Upper lobe of left lung (tissue), 6 donors: Measurements from ENCODE around the gene SLC1A2. TPM values are rescaled to one million over a fixed set of nuclear protein-coding genes. Genes with fewer than 3 reads are reported as not detected.

Experiments
- ATAC-seq, 2 donors: fragments of 200-7000 bp; cut with Tn5 transposase; one replicate each; pipeline ENCODE4 v1.9.1; 2022; ENCODE audit warnings: mild to moderate bottlenecking in 2 of 2, moderate library complexity in 2 of 2; ENCODE audit not compliant: low FRiP score in 2 of 2
- DNase-seq, 2 donors: peaks; one replicate each; pipeline ENCODE4 v3.0.0-alpha.2; 2019 to 2020
- H3K27ac ChIP-seq, 4 donors: fragments of 200-600 bp; sonication (generic); one replicate each; pipeline ENCODE4 v1.5.1; 2016 to 2019
- H3K27me3 ChIP-seq, 4 donors: fragments of 200-600 bp; sonication (generic); one replicate each; pipeline ENCODE4 v1.5.1; 2017 to 2019
- H3K36me3 ChIP-seq, 4 donors: fragments of 200-600 bp; sonication (generic); one replicate each; pipeline ENCODE4 v1.5.1; 2016 to 2019
- H3K4me1 ChIP-seq, 4 donors: fragments of 200-600 bp; sonication (generic); one replicate each; pipeline ENCODE4 v1.5.1; 2018 to 2019
- H3K4me3 ChIP-seq, 4 donors: fragments of 200-600 bp; sonication (generic); one replicate each; pipeline ENCODE4 v1.5.1; 2017 to 2019; ENCODE audit warnings: mild to moderate bottlenecking in 2 of 4, moderate library complexity in 1 of 4
- H3K9me3 ChIP-seq, 4 donors: fragments of 200-600 bp; sonication (generic); one replicate each; pipeline ENCODE4 v1.5.1; 2018 to 2019
- EP300 ChIP-seq, 4 donors: sonication (generic); formaldehyde crosslinking; IDR thresholded peaks; one replicate each; pipeline ENCODE4 v1.5.1; 2017; ENCODE audit warnings: antibody characterized with exemption in 4 of 4, control low read depth in 2 of 4
- POLR2A ChIP-seq, 4 donors: fragments of 450-650 bp; IDR thresholded peaks; one replicate each; pipeline ENCODE4 v1.5.1; 2016 to 2017; ENCODE audit warnings: antibody characterized with exemption in 4 of 4, mild to moderate bottlenecking in 2 of 4
- POLR2AphosphoS5 ChIP-seq, 2 donors: sonication (generic); formaldehyde crosslinking; IDR thresholded peaks; one replicate each; pipeline ENCODE4 v1.5.1; 2017; ENCODE audit warnings: antibody characterized with exemption in 2 of 2
- WGBS, 2 donors: methylation state at CpG; one replicate each; pipeline ENCODE4 v1.1.5; 2017 to 2018; 5-methylcytosine and 5-hydroxymethylcytosine counted together
- total RNA-seq, 6 donors: library from RNA; depleted of rRNA in 4 of 6; stranded (reverse); fragments of >200 nt in 4 of 6; gene quantifications; one replicate each; pipeline versions ENCODE4 v1.1.0 to v1.2.1, GENCODE V29; 2016 to 2021
- TF ChIP-seq, protein P1 (sequence below), 6 experiments: fragments of 450-650 bp in 4 of 6; fragments of 200-600 bp in 2 of 6; sonication (generic) in 2 of 6; IDR thresholded peaks; one replicate each; pipeline ENCODE4 v1.5.1; 2016 to 2019; ENCODE audit warnings: antibody characterized with exemption in 6 of 6
- donor health status: DM: no; HTN: no; CAD: no; lungs with moderate emphysema.
- donor health status: DM: no; HTN: yes; CAD: no; lungs with severe emphysema.

Gene SLC1A2
- total RNA-seq, 6 donors from 2014 or later = 1.5 to 3.1 (median 2.0) TPM

DNA sequence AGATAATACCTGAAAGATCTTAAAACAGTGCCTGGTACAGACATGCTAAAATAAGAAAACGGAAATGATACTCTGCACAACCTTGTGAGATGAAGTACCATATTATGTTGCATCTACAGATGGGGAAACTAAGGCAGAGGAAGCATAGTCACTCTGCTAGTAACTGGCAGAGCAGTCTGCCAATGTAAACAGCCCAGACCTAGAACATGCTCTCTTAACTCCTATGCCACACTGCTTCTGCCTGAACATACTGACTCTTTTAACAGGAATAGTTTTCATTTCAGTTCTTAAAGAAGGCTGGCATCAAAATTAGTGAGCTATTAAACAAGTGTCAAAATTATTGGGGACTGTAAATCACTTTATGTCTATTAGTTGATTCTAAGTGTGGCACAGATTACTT, 180.5 kb downstream of the SLC1A2 start:
- peaks cover 5 to 26% (median 13%) of the 10 kb centered on the region in 4 donors for H3K4me1 ChIP-seq
- no peaks in the 10 kb centered on the region for H3K36me3 ChIP-seq
- TF ChIP-seq EP300 (IDR thresholded peaks at IDR 0.05) (no peak), POLR2AphosphoS5 (IDR thresholded peaks at IDR 0.05) (no peak), POLR2A (IDR thresholded peaks at IDR 0.05) (no peak)
- TF ChIP-seq, protein P1, sequence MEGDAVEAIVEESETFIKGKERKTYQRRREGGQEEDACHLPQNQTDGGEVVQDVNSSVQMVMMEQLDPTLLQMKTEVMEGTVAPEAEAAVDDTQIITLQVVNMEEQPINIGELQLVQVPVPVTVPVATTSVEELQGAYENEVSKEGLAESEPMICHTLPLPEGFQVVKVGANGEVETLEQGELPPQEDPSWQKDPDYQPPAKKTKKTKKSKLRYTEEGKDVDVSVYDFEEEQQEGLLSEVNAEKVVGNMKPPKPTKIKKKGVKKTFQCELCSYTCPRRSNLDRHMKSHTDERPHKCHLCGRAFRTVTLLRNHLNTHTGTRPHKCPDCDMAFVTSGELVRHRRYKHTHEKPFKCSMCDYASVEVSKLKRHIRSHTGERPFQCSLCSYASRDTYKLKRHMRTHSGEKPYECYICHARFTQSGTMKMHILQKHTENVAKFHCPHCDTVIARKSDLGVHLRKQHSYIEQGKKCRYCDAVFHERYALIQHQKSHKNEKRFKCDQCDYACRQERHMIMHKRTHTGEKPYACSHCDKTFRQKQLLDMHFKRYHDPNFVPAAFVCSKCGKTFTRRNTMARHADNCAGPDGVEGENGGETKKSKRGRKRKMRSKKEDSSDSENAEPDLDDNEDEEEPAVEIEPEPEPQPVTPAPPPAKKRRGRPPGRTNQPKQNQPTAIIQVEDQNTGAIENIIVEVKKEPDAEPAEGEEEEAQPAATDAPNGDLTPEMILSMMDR (IDR thresholded peaks at IDR 0.05) = no peak
- H3K4me3 ChIP-seq = no peak overlapping the region
- DNase-seq = no peak
- ATAC-seq = no peak
- H3K27me3 ChIP-seq = no peaks in the 10 kb centered on the region
- H3K27ac ChIP-seq = no peak overlapping the region
- H3K9me3 ChIP-seq = no peaks in the 10 kb centered on the region
- WGBS, 2 donors = 72 to 79% methylated on average over 1 of the region's 1 CpG

- 53 to 58% methylated on average over 15 of the region's 15 CpGs for WGBS, 2 donors
- peak in 1 of 2 donors; percentile 65 for DNase-seq
Measured at GRCh38 chr11:35237860-35238715, 181.3 kb downstream of the SLC1A2 start.

DNA sequence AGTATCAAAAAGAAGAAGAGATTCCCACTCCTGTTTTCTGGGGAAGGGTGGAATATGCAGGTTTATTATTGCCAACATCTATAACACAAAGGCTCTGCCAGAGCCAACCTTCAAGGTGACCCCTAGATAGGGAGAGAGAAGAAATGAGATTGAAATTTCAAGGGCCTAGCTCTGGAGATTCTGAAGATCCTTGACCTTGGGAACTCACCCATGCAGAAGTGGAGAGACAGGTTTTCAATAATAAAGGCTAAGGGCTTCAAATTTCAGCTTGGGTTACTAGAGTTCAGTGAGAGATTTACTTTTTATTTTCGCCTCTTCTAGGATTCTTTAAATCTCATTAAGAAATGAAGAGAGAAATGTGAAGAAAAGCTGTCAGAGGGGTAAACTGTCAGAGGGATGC, 182.0 kb downstream of the SLC1A2 start:
- 58 to 70% methylated on average over 1 of the region's 1 CpG for WGBS, 2 donors
- no peak overlapping the region for H3K4me3 ChIP-seq
- H3K36me3 ChIP-seq = no peaks in the 10 kb centered on the region
- peak overlapping the region in 2 of 4 donors; percentile 2 to 52 for H3K27ac ChIP-seq
- ATAC-seq = peak in 1 of 2 donors; percentile 63
- TF ChIP-seq POLR2AphosphoS5 (IDR thresholded peaks at IDR 0.05) (no peak), EP300 (IDR thresholded peaks at IDR 0.05) (peak in 1 of 4 donors; percentile 48)
- DNase-seq = no peak
- H3K27me3 ChIP-seq = no peaks in the 10 kb centered on the region
- no peaks in the 10 kb centered on the region for H3K9me3 ChIP-seq
- H3K4me1 ChIP-seq = peaks cover 9 to 27% (median 18%) of the 10 kb centered on the region in 4 donors

More at GRCh38 chr11:35237860-35238715, 181.3 kb downstream of the SLC1A2 start:
- no peak overlapping the region for H3K4me3 ChIP-seq
- H3K27me3 ChIP-seq = no peaks in the 10 kb centered on the region
- no peaks in the 10 kb centered on the region for H3K36me3 ChIP-seq
- TF ChIP-seq POLR2A (IDR thresholded peaks at IDR 0.05) (no peak), POLR2AphosphoS5 (IDR thresholded peaks at IDR 0.05) (no peak), EP300 (IDR thresholded peaks at IDR 0.05) (no peak)
- TF ChIP-seq, protein P1 (IDR thresholded peaks at IDR 0.05) = peak; percentile 59 to 86 (median 68)
- no peaks in the 10 kb centered on the region for H3K9me3 ChIP-seq
- peaks cover 5 to 26% (median 15%) of the 10 kb centered on the region in 4 donors for H3K4me1 ChIP-seq
- H3K27ac ChIP-seq = peak overlapping the region in 2 of 4 donors; percentile 37 to 52
- peak in 1 of 2 donors; percentile 69 for ATAC-seq

- Histone ChIP-seq H3K4me1 (peaks cover 9 to 32% (median 18%) of the 10 kb centered on the region in 4 donors), H3K4me3 (no peak overlapping the region), H3K27me3 (no peaks in the 10 kb centered on the region), H3K27ac (peak overlapping the region in 2 of 4 donors; percentile 31 to 62), H3K9me3 (no peaks in the 10 kb centered on the region), H3K36me3 (no peaks in the 10 kb centered on the region)
- 51 to 70% methylated on average over 5 of the region's 5 CpGs for WGBS, 2 donors
- TF ChIP-seq EP300 (IDR thresholded peaks at IDR 0.05) (no peak), POLR2A (IDR thresholded peaks at IDR 0.05) (no peak), POLR2AphosphoS5 (IDR thresholded peaks at IDR 0.05) (no peak)
- TF ChIP-seq, protein P1 (IDR thresholded peaks at IDR 0.05) = no peak
- peak in 1 of 2 donors; percentile 48 for DNase-seq
- peak in 1 of 2 donors; percentile 62 for ATAC-seq
Measured at GRCh38 chr11:35236667-35237003, 182.7 kb downstream of the SLC1A2 start.

- H3K27ac ChIP-seq = peak overlapping the region in 2 of 4 donors; percentile 31 to 62
- WGBS, 2 donors = 58 to 59% methylated on average over 4 of the region's 4 CpGs
- no peak for DNase-seq
- no peak for ATAC-seq
- H3K4me3 ChIP-seq = no peak overlapping the region
- H3K27me3 ChIP-seq = no peaks in the 10 kb centered on the region
- H3K9me3 ChIP-seq = no peaks in the 10 kb centered on the region
- H3K36me3 ChIP-seq = peaks cover 0 to 5% (median 0%) of the 10 kb centered on the region in 4 donors
- no peak for TF ChIP-seq EP300 (IDR thresholded peaks at IDR 0.05)
- TF ChIP-seq, protein P1 (IDR thresholded peaks at IDR 0.05) = no peak
- no peak for TF ChIP-seq POLR2A (IDR thresholded peaks at IDR 0.05)
- no peak for TF ChIP-seq POLR2AphosphoS5 (IDR thresholded peaks at IDR 0.05)
- peaks cover 9 to 32% (median 18%) of the 10 kb centered on the region in 4 donors for H3K4me1 ChIP-seq
Measured at GRCh38 chr11:35235936-35236666, 183.3 kb downstream of the SLC1A2 start.
